Testis (tissue), 3 donors: ENCODE data around the gene ACOX2. TPM values are rescaled to one million over a fixed set of nuclear protein-coding genes. Genes with fewer than 3 reads are reported as not detected.

Source experiments
- DNase-seq: peaks from one replicate; pipeline ENCODE4 v3.0.0-alpha.2; 2019
- H3K27ac ChIP-seq, 2 donors: fragments of 200-600 bp; sonication (generic); one replicate each; pipeline ENCODE4 v1.5.1; 2019
- H3K27me3 ChIP-seq: fragments of 200-600 bp; sonication (generic); one replicate; pipeline ENCODE4 v1.5.1; 2019
- H3K36me3 ChIP-seq: fragments of 200-600 bp; sonication (generic); one replicate; pipeline ENCODE4 v1.5.1; 2017; ENCODE audit warnings: low read depth; ENCODE audit errors: missing control alignments
- H3K4me1 ChIP-seq: fragments of 200-600 bp; sonication (generic); one replicate; pipeline ENCODE4 v1.5.1; 2019
- H3K4me3 ChIP-seq, 2 donors: fragments of 200-600 bp; sonication (generic); one replicate each; pipeline ENCODE4 v1.5.1; 2017 to 2019
- H3K9me3 ChIP-seq: fragments of 200-600 bp; sonication (generic); one replicate; pipeline ENCODE4 v1.5.1; 2017
- CTCF ChIP-seq, 3 experiments: fragments of 450-650 bp in 2 of 3; fragments of 200-600 bp in 1 of 3; sonication (generic) in 1 of 3; IDR thresholded peaks; one replicate each; pipeline ENCODE4 v1.5.1; 2016 to 2019; ENCODE audit warnings: antibody characterized with exemption in 3 of 3, mild to moderate bottlenecking in 2 of 3, moderate library complexity in 1 of 3
- POLR2A ChIP-seq: fragments of 450-650 bp; IDR thresholded peaks from one replicate; pipeline ENCODE4 v1.6.1; 2017; ENCODE audit warnings: antibody characterized with exemption, mild to moderate bottlenecking, moderate library complexity
- WGBS, 2 donors: methylation state at CpG; one replicate each; pipeline ENCODE4 v1.1.5; 2018; 5-methylcytosine and 5-hydroxymethylcytosine counted together
- intact Hi-C: fragments of 100-400 bp; cut with DNase I; formaldehyde crosslinking; loops from one replicate; pipeline ENCODE4 v1.15.1; 2023; ENCODE audit warnings: low total_unique reads
- polyA plus RNA-seq: library from polyadenylated mRNA; stranded (reverse); fragments of 350-450 nt; fragmentation: Illumina TruSeq; extraction: RNeasy Lipid Tissue Mini Kit (QIAGEN cat#74804); gene quantifications from one replicate; pipeline ENCODE4 v1.2.3, GENCODE V29; 2014; ENCODE audit warnings: low read depth, low replicate concordance; ENCODE audit not compliant: insufficient read depth
- total RNA-seq, 2 donors: library from RNA; depleted of rRNA; stranded (reverse); fragments of >200 nt; gene quantifications; one replicate each; pipeline ENCODE4 v1.2.3, GENCODE V29; 2016

Gene ACOX2
- total and polyA plus RNA-seq, 3 donors from 2014 or later, result 27.1 to 55.9 (median 46.1) TPM

GRCh38 chr3:58560771-58561311 lies 23.9 kb upstream of the ACOX2 start:
- H3K27me3 ChIP-seq, result no peaks in the 10 kb centered on the region
- no peak overlapping the region for H3K27ac ChIP-seq
- TF ChIP-seq POLR2A (no peak), CTCF (IDR thresholded peaks at IDR 0.05) (no peak)
- peak; percentile 30 for DNase-seq
- H3K4me3 ChIP-seq, result no peak overlapping the region
- WGBS, 2 donors, result 61 to 75% methylated on average over 6 to 12 of the region's 12 CpGs
- no peaks in the 10 kb centered on the region for H3K4me1 ChIP-seq
- intact Hi-C loops, result no loop called here
- no peaks in the 10 kb centered on the region for H3K36me3 ChIP-seq
- H3K9me3 ChIP-seq, result no peaks in the 10 kb centered on the region

- no peaks in the 10 kb centered on the region for H3K4me1 ChIP-seq
- 81 to 86% methylated on average over 5 of the region's 5 CpGs for WGBS, 2 donors
- no peaks in the 10 kb centered on the region for H3K9me3 ChIP-seq
- H3K27me3 ChIP-seq, result no peaks in the 10 kb centered on the region
- no peaks in the 10 kb centered on the region for H3K36me3 ChIP-seq
- no peak overlapping the region for H3K27ac ChIP-seq
- DNase-seq, result no peak
- no peak overlapping the region for H3K4me3 ChIP-seq
- no peak for TF ChIP-seq POLR2A
- TF ChIP-seq CTCF (IDR thresholded peaks at IDR 0.05), result no peak
- intact Hi-C loops, result no loop called here
Observed at GRCh38 chr3:58559586-58559985, 22.6 kb upstream of the ACOX2 start.

GRCh38 chr3:58557491-58557890 lies 20.5 kb upstream of the ACOX2 start:
- Histone ChIP-seq H3K36me3 (no peaks in the 10 kb centered on the region), H3K27ac (no peak overlapping the region), H3K9me3 (no peaks in the 10 kb centered on the region), H3K4me1 (no peaks in the 10 kb centered on the region), H3K4me3 (no peak overlapping the region), H3K27me3 (no peaks in the 10 kb centered on the region)
- no peak for DNase-seq
- intact Hi-C loops, result no loop called here
- WGBS, 2 donors, result 89 to 93% methylated on average over 6 of the region's 6 CpGs
- TF ChIP-seq CTCF (IDR thresholded peaks at IDR 0.05), result no peak
- no peak for TF ChIP-seq POLR2A

- Histone ChIP-seq H3K36me3 (no peaks in the 10 kb centered on the region), H3K4me3 (no peak overlapping the region), H3K9me3 (no peaks in the 10 kb centered on the region), H3K4me1 (no peaks in the 10 kb centered on the region), H3K27me3 (no peaks in the 10 kb centered on the region), H3K27ac (no peak overlapping the region)
- no peak for DNase-seq
- intact Hi-C loops, result no loop called here
- WGBS, 2 donors, result 82 to 87% methylated on average over 6 of the region's 6 CpGs
- TF ChIP-seq CTCF (IDR thresholded peaks at IDR 0.05) (no peak), POLR2A (no peak)
Observed at GRCh38 chr3:58556761-58557221, 19.8 kb upstream of the ACOX2 start.

- Histone ChIP-seq H3K4me3 (no peak overlapping the region), H3K36me3 (no peaks in the 10 kb centered on the region), H3K9me3 (no peaks in the 10 kb centered on the region), H3K4me1 (no peaks in the 10 kb centered on the region), H3K27me3 (no peaks in the 10 kb centered on the region), H3K27ac (no peak overlapping the region)
- WGBS, 2 donors, result 87 to 93% methylated on average over 5 of the region's 5 CpGs
- TF ChIP-seq POLR2A (no peak), CTCF (IDR thresholded peaks at IDR 0.05) (no peak)
- DNase-seq, result no peak
- intact Hi-C loops, result no loop called here
Observed at GRCh38 chr3:58556001-58556400, 19.0 kb upstream of the ACOX2 start.
